Uterus (tissue), 2 donors: ENCODE data around the gene NEURL1B.

Experiments used
- POLR2A ChIP-seq, 2 donors: fragments of 450-650 bp; IDR thresholded peaks; one replicate each; pipeline ENCODE4 v1.6.1; 2016; ENCODE audit warnings: antibody characterized with exemption in 2 of 2, mild to moderate bottlenecking in 1 of 2, moderate library complexity in 1 of 2
- TF ChIP-seq, protein P1 (sequence below), 4 experiments: fragments of 200-600 bp in 2 of 4; fragments of 450-650 bp in 2 of 4; sonication (generic) in 2 of 4; IDR thresholded peaks; one replicate each; pipeline ENCODE4 v1.5.1; 2016 to 2019; ENCODE audit warnings: antibody characterized with exemption in 4 of 4, mild to moderate bottlenecking in 2 of 4, moderate library complexity in 1 of 4

- TF ChIP-seq, protein P1, sequence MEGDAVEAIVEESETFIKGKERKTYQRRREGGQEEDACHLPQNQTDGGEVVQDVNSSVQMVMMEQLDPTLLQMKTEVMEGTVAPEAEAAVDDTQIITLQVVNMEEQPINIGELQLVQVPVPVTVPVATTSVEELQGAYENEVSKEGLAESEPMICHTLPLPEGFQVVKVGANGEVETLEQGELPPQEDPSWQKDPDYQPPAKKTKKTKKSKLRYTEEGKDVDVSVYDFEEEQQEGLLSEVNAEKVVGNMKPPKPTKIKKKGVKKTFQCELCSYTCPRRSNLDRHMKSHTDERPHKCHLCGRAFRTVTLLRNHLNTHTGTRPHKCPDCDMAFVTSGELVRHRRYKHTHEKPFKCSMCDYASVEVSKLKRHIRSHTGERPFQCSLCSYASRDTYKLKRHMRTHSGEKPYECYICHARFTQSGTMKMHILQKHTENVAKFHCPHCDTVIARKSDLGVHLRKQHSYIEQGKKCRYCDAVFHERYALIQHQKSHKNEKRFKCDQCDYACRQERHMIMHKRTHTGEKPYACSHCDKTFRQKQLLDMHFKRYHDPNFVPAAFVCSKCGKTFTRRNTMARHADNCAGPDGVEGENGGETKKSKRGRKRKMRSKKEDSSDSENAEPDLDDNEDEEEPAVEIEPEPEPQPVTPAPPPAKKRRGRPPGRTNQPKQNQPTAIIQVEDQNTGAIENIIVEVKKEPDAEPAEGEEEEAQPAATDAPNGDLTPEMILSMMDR (IDR thresholded peaks at IDR 0.05): no peak
- no peak for TF ChIP-seq POLR2A (IDR thresholded peaks at IDR 0.05)
Measured at GRCh38 chr5:172594867-172595466, 46.1 kb upstream of the NEURL1B start.
